Calu3 (cell line): Measurements from ENCODE around the gene NHLRC2. TPM values are rescaled to one million over a fixed set of nuclear protein-coding genes. Genes with fewer than 3 reads are reported as not detected.

Experiments used
- BruUV-seq: library from RNA; stranded (reverse); fragments of 400-500 nt; replicated peaks from 2 replicates; lab custom pipeline; 2021; lab: Mats Ljungman, UMichigan
- CTCF ChIA-PET: fragments of 300-600 bp; sonication (Branson Sonifier 250); formaldehyde crosslinking; loops from one replicate; lab custom pipeline; 2022; ENCODE audit warnings: antibody characterized with exemption; lab: Charles Lee
- DNase-seq: peaks from one replicate; pipeline ENCODE4 v3.0.0; 2022
- H3K27ac Mint-ChIP-seq: one replicate; pipeline ENCODE4 v1.8.0; 2022; ENCODE audit warnings: mixed read lengths; ENCODE audit not compliant: unreplicated experiment
- H3K27me3 Mint-ChIP-seq: one replicate; pipeline ENCODE4 v1.8.0; 2022; ENCODE audit warnings: mixed read lengths; ENCODE audit not compliant: unreplicated experiment
- H3K36me3 Mint-ChIP-seq: one replicate; pipeline ENCODE4 v1.8.0; 2022; ENCODE audit warnings: mild to moderate bottlenecking, moderate library complexity, mixed read lengths; ENCODE audit not compliant: insufficient read depth, unreplicated experiment
- H3K4me1 Mint-ChIP-seq: one replicate; pipeline ENCODE4 v1.8.0; 2022; ENCODE audit warnings: mild to moderate bottlenecking, low read depth, mixed read lengths; ENCODE audit not compliant: unreplicated experiment
- H3K4me3 Mint-ChIP-seq: one replicate; pipeline ENCODE4 v1.8.0; 2022; ENCODE audit warnings: mild to moderate bottlenecking, low read depth, moderate library complexity, mixed read lengths; ENCODE audit not compliant: unreplicated experiment
- H3K9me3 Mint-ChIP-seq: one replicate; pipeline ENCODE4 v1.8.0; 2022; ENCODE audit warnings: low read depth, mixed read lengths; ENCODE audit not compliant: unreplicated experiment
- CTCF ChIP-seq: fragments of 200-600 bp; IDR thresholded peaks from one replicate; pipeline ENCODE4 v1.8.0; 2022; ENCODE audit warnings: antibody characterized with exemption; ENCODE audit not compliant: unreplicated experiment
- intact Hi-C: fragments of 100-400 bp; cut with micrococcal nuclease; formaldehyde crosslinking; loops from one replicate; pipeline ENCODE4 v1.10.0; 2022; ENCODE audit not compliant: unreplicated experiment
- total RNA-seq: library from RNA; stranded (reverse); gene quantifications from 2 replicates; pipeline ENCODE4 v1.2.3, GENCODE V29; 2022

The NHLRC2 gene
- total RNA-seq, 1 experiment from 2014 or later: 18.7 TPM

GRCh38 chr10:113929522-113929921 lies 75.1 kb downstream of the NHLRC2 start:
- CTCF ChIA-PET: no interaction called here
- TF ChIP-seq CTCF: no peak
- no peak for DNase-seq
- Mint-ChIP-seq H3K27ac (no peak overlapping the region), H3K36me3 (no peaks in the 10 kb centered on the region), H3K27me3 (no peaks in the 10 kb centered on the region), H3K4me1 (no peaks in the 10 kb centered on the region), H3K4me3 (no peak overlapping the region), H3K9me3 (no peaks in the 10 kb centered on the region)
- intact Hi-C loops: no loop called here
- no TSS peak for BruUV-seq

- no peak overlapping the region for H3K4me3 Mint-ChIP-seq
- H3K27me3 Mint-ChIP-seq: no peaks in the 10 kb centered on the region
- no peak for DNase-seq
- H3K36me3 Mint-ChIP-seq: no peaks in the 10 kb centered on the region
- no TSS peak for BruUV-seq
- CTCF ChIA-PET: no interaction called here
- intact Hi-C loops: no loop called here
- no peak for TF ChIP-seq CTCF
- H3K4me1 Mint-ChIP-seq: no peaks in the 10 kb centered on the region
- H3K9me3 Mint-ChIP-seq: no peaks in the 10 kb centered on the region
- H3K27ac Mint-ChIP-seq: no peak overlapping the region
Measured at GRCh38 chr10:113930482-113931057, 76.1 kb downstream of the NHLRC2 start.

- intact Hi-C loops: no loop called here
- BruUV-seq: no TSS peak
- no peak for TF ChIP-seq CTCF
- no peak for DNase-seq
- H3K36me3 Mint-ChIP-seq: no peaks in the 10 kb centered on the region
- no peaks in the 10 kb centered on the region for H3K9me3 Mint-ChIP-seq
- CTCF ChIA-PET: no interaction called here
- H3K27me3 Mint-ChIP-seq: no peaks in the 10 kb centered on the region
- H3K4me1 Mint-ChIP-seq: no peaks in the 10 kb centered on the region
- no peak overlapping the region for H3K4me3 Mint-ChIP-seq
- no peak overlapping the region for H3K27ac Mint-ChIP-seq
Measured at GRCh38 chr10:113932854-113933253, 78.4 kb downstream of the NHLRC2 start.

GRCh38 chr10:113933894-113934532 lies 79.6 kb downstream of the NHLRC2 start:
- CTCF ChIA-PET: no interaction called here
- no TSS peak for BruUV-seq
- Mint-ChIP-seq H3K27ac (no peak overlapping the region), H3K9me3 (no peaks in the 10 kb centered on the region), H3K36me3 (no peaks in the 10 kb centered on the region), H3K27me3 (no peaks in the 10 kb centered on the region), H3K4me3 (no peak overlapping the region), H3K4me1 (no peaks in the 10 kb centered on the region)
- no peak for DNase-seq
- TF ChIP-seq CTCF: no peak
- intact Hi-C loops: no loop called here
